ENCODE measurements around the gene IGSF10.

The IGSF10 gene

DNA sequence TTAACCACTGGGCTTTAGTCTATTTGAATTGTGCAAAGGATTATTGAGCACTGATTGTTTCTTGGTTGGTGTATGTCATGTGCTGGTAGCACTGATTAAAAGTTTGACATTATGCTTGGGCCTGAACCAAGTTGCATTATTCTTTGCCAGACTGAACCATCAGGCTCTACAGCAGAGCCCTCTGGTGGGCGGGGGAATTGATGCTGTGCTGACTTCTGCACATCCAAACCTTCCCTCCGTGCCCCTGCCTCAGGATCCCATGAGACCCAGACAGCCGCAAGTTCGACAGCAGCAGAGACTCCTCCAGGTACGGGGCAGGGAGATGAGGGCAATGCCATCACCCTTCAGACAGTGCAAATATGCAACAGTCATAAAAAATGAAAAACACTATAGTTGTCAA lies 47.9 kb downstream of the IGSF10 start:
- no peak for DNase-seq

Data from bone marrow (tissue), 2 donors.